Smooth muscle cell of bladder (primary cell): ENCODE measurements around the gene RAPGEF2. TPM values are rescaled to one million over a fixed set of nuclear protein-coding genes. Genes with fewer than 3 reads are reported as not detected.

Experiments
- total RNA-seq: library from RNA; depleted of rRNA; stranded (reverse); fragments of >200 nt; gene quantifications from 2 replicates; pipeline ENCODE4 v1.2.3, GENCODE V29; 2014

The RAPGEF2 gene
- total RNA-seq: 27.7 and 29.3 TPM in 2 replicates

GRCh38 chr4:159102622-159103383 lies at the start of gene RAPGEF2:
TSS of gene RAPGEF2 (plus strand) at chr4:159103079. CDS start at chr4:159104163, 1,084 bp downstream.

